Glomerular visceral epithelial cell (primary cell): ENCODE data around the gene ZNF709.
"Not testable (repeated sequence)": the region's sequence is repeated elsewhere in the genome, so short reads cannot be mapped to it uniquely, and the experiment has no call there.

Experiments
- DNase-seq: peaks from one replicate; pipeline ENCODE4 v3.0.0-alpha.2; 2016; ENCODE audit errors: extremely low spot score

The ZNF709 gene

DNA sequence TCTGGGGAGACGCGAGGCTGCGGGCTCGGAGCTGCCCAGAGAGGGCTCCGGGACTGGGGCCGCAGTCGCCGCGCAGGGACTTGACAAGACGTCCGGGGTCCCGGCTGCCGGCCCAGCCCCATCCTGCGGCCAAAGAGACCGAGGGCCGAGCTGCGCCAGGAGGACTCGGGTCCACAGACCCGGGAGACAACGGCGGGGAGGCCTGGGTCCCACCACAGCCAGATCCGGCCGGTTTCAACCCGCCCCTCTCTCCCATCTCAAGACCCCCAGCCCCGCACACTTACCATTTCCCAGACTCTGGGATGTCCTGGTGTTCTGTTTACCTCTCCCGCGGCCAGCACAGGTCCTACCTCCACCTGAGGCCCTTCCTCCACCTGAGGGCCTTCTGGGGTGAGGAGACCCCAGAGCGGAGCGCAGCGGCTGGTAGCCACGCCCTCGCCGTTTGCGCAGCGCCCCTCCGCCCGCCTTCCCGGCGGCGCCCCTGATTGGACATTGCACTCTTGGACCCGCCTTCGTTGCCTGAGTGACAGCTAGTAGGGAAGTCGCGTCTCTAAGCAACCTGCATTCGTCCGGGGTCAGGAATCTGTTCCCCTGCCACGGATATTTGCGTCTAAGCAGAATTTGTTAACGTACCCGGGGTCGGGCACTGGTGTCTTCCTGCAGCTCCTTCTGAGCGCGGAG lies at the start of gene ZNF709:
TSS of gene ZNF709 (minus strand) at position 446 of the 681 bp plus-strand sequence. CDS start at position 287, 159 bp downstream.
- peak; percentile 89 for DNase-seq

DNA sequence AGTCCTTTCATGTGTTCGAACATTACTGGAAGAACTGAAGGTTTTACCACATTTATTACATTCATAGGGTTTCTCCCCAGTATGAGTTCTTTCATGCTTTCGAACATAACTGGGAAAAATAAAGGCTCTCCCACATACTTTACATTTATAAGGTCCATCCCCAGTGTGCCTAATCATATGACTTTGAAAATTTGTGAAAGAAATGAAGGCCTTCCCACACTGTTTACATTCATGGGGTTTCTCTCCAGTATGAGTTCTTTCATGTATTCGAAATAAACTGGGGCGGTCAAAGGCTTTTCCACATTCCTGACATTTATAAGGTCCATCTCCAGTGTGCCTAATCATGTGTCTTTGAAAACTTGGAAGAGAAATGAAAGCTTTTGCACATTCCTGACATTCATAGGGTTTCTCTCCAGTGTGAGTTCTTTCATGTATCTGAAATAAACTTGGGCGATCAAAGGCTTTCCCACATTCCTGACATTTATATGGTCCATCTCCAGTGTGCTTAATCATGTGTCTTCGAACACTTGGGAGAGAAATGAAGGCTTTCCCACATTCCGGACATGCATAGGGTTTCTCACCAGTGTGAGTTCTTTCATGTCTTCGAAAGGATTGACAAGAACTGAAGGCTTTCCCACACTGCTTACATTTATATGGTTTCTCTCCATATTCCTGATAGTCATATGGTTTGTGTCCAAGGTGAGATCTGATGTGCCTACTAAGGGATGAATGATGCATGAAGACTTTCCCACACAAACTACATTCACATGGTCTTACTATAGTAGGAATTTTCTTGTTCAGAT lies 42.6 kb upstream of the ZNF709 start:
- no peak for DNase-seq

DNA sequence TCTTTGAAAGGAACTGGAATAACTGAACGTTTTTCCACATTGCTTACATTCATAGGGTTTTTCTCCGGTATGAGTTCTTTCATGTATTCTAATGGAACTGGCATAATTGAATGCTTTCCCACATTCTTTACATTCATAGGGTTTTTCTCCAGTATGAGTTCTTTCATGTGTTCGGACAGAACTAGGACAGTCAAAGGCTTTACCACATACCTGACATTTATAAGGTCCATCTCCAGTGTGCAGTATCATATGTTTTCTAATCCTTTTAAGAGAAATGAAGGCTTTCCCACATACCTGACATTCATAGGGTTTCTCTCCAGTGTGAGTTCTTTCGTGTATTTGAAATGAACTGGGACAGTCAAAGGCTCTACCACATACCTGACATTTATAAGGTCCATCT lies 41.9 kb upstream of the ZNF709 start:
- DNase-seq, result no peak

DNA sequence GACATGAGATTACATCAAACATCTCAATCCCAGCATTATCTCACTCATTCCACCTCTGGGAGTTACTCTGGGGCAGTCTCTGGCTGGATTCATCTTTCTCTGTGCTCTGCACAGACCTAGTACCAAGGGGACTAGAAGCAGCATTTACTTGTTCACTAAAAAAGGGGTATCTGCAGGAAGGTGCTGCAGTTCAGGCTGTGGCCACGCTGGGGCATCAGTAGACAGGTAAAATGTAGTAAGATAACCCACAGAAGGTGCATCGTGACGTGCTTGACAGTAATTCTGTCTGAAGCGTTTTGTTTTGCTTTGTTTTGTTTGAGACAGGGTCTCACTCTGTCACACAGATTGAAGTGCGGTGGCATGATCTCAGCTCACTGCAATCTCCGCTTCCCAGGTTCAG lies 37.4 kb upstream of the ZNF709 start:
- DNase-seq, result no peak

DNA sequence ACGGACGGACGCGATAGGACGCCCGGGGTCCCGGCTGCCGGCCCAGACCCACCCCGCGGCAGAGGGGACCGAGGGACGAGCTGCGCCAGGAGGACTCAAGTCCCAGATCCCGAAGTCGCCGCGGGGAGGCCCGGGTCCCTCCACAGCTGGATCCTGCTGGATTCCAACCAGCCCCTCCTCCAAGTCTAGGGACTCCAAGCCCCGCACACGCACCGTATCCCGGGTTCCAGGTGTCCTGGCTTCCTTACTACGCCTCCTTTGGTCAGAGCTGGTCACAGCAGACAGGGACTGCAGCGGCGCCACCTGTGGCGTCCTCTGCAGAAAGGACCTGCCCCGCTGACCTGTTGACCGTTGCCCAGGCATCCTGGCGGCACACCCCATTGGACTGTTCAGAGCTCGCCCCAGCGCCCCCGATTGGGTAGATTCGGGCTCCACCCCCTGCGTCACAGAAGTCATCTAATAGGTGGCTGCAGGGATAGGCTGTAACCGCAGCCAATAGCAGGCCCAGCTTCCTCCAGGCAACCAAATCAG lies 29.0 kb upstream of the ZNF709 start:
- no peak for DNase-seq

DNA sequence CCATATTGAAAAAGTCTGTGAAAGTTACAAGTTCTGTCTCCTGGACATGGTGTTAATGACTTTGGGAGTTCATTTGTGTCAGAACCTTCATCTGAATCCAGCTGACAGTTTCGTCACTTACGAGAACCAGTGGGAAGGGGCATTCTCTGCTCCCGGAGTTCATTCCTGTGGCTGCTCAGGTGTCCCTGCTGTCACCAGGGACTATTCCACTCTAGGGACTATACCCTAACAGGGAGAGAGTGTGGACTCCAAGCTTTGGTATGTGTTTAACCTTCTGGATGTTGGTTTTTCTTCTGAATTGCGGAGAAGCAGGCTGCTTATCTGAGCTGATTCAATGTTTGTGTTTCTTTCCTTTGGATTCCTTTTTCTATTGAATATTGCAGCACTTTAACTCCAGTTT lies 12.4 kb upstream of the ZNF709 start:
- DNase-seq, result no peak

DNA sequence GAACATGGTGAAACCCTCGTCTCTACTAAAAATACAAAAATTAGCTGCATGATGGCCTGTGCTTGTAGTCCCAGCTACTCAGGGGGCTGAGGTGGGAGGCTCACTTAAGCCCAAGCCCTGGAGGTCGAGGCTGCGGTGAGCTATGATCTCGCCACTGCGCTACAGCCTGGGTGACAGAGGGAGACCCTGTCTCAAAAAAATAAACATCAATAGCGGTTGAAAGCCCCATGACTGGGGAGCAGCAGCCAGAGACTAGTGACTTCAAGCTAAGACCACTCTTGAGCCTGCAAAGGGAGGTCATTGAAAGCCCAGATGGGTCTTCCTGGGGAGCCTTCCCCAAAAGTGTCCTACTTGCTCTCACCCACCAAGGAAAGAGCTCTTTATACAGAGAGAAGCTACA lies 11.9 kb upstream of the ZNF709 start:
- DNase-seq, result no peak

DNA sequence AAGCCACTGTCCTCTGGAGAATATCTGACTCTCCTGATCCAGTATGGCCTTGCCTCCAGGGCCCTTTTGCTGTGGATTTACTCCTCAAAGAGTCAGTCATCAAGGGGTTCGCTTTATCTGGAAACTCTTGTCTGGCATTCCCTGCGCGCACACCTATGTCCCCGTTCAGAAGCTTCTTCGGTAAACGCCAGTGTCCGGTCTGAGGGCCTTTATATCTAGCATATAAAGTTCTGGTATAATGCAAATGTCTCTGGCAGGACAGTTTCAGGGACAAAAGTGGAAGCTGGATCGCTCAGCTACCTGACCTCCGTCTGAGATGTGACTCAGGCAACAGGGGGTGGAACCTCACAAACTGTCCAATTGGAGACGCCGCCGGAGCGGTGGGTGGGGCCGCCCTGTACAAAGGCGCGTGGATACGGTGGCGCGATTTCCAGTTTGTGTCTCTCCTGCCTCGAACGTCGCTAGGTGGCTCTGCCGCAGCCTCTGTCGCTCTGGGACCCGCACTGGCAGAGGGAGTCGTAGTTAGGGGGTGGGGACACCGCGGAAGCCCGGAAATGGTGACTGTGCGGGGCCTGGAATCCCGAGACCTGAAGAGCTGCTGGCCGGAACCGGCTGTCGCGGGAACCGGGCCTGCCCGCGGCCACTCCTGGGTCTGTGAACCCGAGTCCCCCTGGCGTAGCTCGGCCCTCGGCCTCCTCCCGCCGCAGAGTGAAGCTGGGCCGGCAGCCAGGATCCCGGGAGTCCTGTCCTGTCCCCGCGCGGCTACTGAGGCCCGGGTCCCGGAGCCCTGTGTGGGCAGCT lies 10.6 kb upstream of the ZNF709 start:
- DNase-seq, result no peak

DNA sequence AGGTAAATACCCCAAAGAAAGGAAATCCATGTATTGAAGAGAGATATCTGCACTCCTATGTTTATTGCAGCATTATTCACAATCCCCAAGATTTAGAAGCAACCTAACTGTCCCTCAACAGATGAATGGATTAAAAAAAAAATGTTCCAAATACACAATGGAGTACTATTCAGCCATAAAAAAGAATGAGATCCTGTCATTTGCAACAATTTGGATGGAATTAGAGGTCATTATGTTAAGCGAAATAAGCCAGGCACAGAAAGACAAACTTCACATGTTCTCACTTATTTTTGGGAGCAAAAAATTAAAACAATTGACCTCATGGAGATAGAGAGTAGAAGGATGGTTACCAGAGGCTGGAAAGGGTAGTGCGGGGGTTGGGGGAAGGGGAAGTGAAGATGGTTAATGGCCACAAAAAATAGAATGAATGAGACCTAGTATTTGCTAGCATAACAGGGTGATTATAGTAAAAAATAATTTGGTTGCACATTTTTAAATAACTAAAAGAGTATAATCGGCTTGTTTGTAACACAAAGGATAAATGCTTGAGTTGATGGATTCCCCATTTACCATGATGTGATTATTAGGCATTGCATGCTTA lies 9.7 kb upstream of the ZNF709 start:
- no peak for DNase-seq

DNA sequence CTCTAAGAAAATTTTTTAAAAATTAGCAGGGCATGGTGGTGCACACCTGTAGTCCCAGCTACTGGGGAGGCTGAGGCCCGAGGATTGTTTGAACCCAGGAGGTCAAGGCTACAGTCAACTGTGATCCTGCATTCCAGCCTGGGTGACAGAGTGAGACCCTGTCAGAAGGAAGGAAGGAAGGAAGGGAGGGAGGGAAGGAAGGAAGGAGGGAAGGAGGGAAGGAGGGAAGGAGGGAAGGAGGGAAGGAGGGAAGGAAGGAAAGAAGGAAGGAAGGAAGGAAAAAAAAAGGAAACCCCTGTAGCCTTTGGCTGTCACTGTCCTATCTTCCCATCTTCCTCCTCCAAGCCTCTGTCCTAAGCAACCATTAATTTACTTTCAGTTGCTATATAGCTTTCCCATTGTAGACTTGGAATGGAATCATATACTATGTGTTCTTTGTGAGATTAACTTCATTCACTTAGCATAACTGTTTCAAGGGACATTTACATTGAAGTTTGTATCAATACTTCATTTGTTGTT lies 1.7 kb upstream of the ZNF709 start:
- DNase-seq, result not testable (repeated sequence)

DNA sequence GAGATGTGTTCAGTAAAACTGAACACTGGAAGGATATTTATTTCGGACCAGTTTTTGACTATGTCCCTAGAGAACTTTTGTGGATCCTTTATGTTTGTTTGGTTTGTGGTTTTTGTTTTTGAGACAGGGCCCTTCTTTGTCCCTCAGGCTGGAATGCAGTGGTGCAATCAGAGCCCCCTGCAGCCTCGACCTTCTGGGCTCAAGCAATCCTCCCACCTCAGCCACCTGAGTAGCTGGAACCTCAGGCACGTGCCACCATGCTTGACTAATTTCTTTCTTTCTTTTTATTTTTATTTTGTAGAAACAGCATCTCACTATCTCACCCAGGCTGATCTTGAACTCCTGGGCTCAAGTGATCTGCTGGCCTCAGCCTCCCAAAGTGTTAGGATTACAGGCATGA lies 955 bp upstream of the ZNF709 start:
- no peak for DNase-seq

DNA sequence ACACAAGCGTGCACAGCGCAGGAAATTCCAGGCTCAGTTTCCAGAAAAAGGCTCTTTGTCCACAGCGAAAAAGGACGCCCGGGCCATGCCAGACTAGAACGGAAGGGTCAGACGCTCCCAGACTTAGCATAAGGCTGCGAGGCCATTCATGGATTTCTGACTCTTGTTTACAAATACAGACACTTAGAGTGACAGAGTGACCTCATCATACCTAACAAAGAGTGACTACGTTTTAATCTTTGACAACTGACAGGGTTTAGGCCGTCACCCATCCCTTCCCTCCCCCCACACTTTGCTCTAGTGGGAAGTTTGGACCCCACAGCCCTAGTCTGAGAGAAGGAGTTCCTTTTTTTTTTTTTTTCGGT lies 418 bp upstream of the ZNF709 start:
- no peak for DNase-seq

DNA sequence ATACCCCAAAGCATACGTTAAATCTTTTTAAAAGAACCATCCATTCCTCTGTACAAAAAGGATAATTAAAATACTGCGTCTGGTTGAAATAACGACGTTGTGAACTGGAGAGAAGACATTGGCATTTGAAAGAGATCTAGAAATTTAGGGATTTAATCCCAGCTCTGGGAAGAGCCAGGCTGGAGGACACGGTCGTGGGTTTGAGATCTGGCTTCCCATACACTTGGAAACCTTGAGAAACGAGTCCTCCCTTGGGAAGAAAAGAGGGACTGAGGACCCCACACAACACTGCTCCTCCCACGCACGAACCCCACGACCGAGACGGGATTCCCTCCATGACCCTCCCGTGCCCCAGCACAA lies 625 bp downstream of the ZNF709 start:
- no peak for DNase-seq

DNA sequence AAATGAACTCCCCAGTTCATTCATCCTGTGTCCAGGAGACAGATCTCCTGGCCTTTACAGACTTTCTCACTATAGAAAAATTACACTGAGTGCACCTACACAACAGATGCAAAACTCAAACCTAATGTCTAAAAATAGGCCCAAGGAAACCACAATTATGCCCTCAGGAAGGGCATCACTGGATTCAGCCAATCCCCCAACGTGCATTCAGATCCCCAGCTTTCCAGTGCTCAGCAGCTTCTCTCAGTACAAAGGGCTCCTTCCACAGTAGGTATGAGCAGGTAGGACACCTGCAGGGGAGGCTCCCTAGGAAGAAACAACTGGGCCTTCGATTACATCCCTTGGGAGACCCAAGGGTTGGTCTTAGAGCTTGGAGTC lies 2.1 kb downstream of the ZNF709 start:
- DNase-seq, result peak; percentile 13

DNA sequence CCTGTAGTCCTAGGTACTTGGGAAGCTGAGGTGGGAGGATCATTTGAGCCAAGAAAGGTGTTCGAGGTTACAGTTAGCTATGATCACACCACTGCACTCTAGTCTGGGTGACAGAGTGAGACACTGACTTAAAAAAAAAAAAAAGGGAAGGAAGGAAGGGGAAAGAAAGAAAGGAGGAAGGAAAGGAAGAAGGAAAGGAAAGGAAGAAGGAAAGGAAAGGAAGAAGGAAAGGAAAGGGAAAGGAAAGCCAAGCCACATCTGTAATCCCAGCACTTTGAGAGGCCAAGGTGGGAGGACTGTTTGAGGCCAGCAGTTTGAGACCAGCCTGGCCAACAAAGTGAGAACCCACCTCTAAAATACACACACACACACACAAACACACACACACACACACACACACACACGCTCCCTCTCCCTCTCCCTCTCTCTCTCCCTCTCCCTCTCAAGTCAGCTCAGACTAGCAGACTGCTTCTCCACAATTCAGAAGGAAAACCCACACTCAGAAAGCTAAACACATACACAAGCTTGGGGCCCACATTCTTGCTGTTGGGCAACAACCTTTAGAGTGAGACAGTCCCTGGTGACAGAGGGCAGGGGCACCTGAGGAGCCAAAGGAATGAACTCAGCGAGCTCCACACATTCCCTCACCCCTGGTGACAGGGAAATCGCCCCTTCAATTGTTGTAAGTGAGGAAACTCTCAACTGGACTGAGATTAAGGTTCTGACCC lies 2.7 kb downstream of the ZNF709 start:
- DNase-seq, result no peak

DNA sequence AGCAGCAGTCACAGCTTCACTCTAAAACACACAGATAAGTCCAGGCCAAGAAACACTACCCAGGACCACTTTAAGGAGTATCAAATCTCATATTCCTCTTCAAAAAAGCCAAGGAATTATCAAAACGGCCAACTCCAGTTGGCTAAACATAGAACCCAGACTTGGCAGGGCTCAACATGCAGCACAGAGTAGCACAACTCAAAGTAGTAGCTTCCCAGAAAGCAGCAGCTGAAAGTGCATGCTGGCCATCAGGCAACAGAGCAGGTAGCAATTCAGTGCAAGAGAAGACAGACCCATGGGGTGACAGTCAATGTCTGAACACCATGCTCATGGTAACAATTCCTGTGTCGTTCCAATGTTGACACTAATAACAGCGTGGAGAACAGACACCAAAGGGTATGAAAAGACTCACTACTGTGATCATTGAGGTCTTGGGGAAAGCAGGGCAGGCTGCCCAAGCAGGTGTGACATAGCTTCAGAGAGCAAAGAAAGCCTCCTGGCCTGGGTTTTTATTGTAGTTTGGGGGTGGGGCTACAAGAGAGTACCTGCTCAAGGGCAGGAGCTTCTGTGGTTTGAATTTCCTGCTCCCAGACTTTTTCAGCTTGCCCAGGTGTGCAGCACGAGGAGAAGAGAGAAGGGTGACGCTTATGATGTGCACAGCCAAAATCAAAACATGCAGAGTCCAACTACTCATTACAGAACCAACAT lies 6.2 kb downstream of the ZNF709 start:
- DNase-seq, result no peak

DNA sequence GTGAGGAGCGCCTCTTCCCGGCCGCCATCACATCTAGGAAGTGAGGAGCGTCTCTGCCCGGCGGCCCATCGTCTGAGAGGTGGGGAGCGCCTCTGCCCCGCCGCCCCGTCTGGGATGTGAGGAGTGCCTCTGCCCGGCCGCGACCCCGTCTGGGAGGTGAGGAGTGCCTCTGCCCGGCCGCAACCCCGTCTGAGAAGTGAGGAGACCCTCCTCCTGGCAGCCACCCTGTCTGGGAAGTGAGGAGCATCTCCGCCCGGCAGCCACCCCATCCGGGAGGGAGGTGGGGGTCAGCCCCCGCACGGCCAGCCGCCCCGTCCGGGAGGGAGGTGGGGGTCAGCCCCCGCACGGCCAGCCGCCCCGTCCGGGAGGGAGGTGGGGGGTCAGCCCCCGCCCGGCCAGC lies 17.0 kb downstream of the ZNF709 start:
- not testable (repeated sequence) for DNase-seq

DNA sequence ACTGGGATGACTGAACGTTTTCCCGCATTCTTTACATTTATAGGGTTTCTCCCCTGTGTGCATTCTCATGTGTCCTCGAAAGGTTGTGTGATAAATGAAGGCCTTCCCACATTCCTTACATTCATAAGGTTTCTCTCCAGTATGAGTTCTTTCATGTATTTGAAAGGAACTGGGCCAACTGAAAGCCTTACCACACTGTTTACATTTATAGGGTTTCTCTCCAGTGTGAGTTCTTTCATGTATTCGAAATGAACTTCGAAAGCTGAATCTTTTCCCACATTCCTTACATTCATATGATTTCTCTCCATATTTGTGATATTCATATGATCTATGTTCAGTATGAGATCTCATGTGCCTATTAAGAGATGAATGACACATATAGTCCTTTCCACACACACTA lies 19.4 kb downstream of the ZNF709 start:
- DNase-seq, result no peak

DNA sequence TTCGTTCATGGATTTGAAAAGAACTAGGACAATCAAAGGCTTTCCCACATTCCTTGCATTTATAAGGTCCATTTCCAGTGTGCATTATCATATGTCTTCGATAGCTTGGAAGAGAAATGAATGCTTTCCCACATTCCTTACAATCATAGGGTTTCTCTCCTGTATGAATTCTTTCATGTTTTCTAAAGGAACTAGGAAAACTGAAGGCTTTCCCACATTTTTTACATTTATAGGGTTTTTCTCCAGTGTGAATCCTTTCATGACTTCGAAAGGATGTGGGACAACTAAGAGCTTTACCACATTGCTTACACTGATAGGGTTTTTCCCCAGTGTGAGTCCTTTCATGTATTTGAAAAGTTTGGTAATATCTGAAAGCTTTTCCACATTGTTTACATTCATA lies 19.8 kb downstream of the ZNF709 start:
- DNase-seq, result no peak

DNA sequence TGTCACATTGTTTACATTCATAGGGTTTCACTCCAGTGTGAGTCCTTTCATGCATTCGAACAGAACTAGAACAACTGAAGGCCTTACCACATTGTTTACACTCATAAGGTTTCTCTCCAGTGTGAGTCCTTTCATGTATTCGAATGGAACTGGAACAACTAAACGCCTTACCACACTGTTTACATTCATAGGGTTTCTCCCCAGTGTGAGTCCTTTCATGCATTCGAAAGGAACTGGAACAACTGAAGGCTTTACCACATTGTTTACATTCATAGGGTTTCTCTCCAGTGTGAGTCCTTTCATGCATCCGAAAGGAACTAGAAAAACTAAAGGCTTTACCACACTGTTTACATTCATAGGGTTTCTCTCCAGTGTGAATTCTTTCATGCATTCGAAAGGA lies 20.5 kb downstream of the ZNF709 start:
- DNase-seq, result not testable (repeated sequence)

DNA sequence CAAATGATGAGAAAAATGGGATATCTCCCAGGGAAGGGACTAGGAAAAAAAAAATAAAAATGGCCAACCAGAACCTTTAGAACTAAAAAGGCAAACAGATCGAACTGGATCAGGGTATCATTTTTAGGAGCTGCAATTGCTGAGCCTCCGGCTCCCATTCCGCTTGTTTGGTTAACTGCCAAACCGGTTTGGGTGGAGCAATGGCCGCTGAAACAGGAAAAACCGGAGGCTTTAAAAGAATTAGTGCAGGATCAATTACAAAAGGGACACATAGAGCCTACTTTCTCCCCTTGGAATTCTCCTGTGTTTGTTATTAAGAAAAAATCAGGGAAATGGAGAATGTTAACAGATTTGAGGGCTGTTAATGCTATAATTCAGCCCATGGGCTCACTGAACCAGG lies 31.1 kb downstream of the ZNF709 start:
- no peak for DNase-seq
